ENCODE data around the gene FOXF1. TPM values are rescaled to one million over a fixed set of nuclear protein-coding genes. Genes with fewer than 3 reads are reported as not detected.

FOXF1 gene
- total RNA-seq, 4 donors from 2014 or later: 0.29 to 4.9 (median 2.0) TPM

DNA sequence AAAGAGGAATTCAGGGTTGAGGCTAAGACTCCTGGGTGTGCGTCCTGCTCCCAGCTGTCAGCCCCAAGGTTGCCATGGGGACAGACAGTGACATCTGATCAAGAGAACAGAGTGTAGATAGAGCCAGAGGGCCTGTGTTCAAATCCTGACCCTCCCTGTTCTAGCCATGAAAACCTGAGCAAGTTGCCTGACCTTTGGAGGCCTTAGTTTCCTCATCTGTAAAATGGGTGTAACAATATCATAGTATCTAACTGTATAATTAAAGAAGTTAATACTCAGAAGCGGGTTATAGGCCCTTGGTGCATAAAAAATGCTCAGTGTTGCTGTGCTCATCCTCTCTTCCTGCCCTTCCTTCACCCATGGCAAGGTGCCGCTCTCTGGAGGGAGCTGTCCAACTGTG is 28.7 kb upstream of the FOXF1 start:
- no peak for DNase-seq
- TF ChIP-seq CTCF (IDR thresholded peaks at IDR 0.05): no peak
- TF ChIP-seq POLR2A (IDR thresholded peaks at IDR 0.05): no peak
- H3K36me3 ChIP-seq: no peaks in the 10 kb centered on the region
- no peak overlapping the region for H3K27ac ChIP-seq
- H3K9me3 ChIP-seq: peaks cover 0 to 12% of the 10 kb centered on the region in 2 donors
- H3K27me3 ChIP-seq: peaks cover 0 to 12% of the 10 kb centered on the region in 2 donors
- intact Hi-C loops (cut with DNase I; ENCODE audit: low total_unique reads): no loop called here
- no peak overlapping the region for H3K4me3 ChIP-seq
- H3K4me1 ChIP-seq: no peaks in the 10 kb centered on the region

GRCh38 chr16:86484240-86484639 is 26.1 kb upstream of the FOXF1 start:
- intact Hi-C loops (cut with DNase I; ENCODE audit: low total_unique reads): no loop called here
- Histone ChIP-seq H3K27me3 (peaks cover 0 to 5% of the 10 kb centered on the region in 2 donors), H3K36me3 (no peaks in the 10 kb centered on the region), H3K27ac (no peak overlapping the region), H3K4me3 (no peak overlapping the region), H3K9me3 (peaks cover 0 to 12% of the 10 kb centered on the region in 2 donors), H3K4me1 (no peaks in the 10 kb centered on the region)
- no peak for DNase-seq
- TF ChIP-seq POLR2A (IDR thresholded peaks at IDR 0.05) (no peak), CTCF (IDR thresholded peaks at IDR 0.05) (no peak)

DNA sequence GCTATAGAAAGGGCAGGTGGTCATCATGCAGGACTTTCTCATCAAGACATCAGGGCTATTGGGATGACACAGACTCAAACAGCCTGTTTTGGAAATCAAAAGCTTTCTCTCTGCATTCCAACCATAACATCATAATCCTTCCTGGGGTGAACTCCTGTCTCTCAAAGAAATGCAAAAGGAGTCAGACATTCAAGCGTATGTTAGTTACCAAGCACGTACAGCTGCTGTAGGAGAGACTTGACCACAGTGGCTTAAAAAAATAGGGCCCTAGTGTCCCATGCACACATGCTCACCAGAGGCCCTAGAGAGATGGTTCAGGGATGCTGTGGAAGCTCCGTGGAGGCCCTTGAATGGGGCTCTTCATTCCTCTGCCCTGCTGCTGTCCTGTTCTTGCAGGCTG is 24.6 kb upstream of the FOXF1 start:
- H3K9me3 ChIP-seq: peaks cover 0 to 12% of the 10 kb centered on the region in 2 donors
- H3K27me3 ChIP-seq: peaks cover 0 to 12% of the 10 kb centered on the region in 2 donors
- no peak overlapping the region for H3K27ac ChIP-seq
- no peaks in the 10 kb centered on the region for H3K36me3 ChIP-seq
- no peak for DNase-seq
- no peaks in the 10 kb centered on the region for H3K4me1 ChIP-seq
- intact Hi-C loops (cut with DNase I; ENCODE audit: low total_unique reads): no loop called here
- no peak overlapping the region for H3K4me3 ChIP-seq
- TF ChIP-seq POLR2A (IDR thresholded peaks at IDR 0.05) (no peak), CTCF (IDR thresholded peaks at IDR 0.05) (no peak)

DNA sequence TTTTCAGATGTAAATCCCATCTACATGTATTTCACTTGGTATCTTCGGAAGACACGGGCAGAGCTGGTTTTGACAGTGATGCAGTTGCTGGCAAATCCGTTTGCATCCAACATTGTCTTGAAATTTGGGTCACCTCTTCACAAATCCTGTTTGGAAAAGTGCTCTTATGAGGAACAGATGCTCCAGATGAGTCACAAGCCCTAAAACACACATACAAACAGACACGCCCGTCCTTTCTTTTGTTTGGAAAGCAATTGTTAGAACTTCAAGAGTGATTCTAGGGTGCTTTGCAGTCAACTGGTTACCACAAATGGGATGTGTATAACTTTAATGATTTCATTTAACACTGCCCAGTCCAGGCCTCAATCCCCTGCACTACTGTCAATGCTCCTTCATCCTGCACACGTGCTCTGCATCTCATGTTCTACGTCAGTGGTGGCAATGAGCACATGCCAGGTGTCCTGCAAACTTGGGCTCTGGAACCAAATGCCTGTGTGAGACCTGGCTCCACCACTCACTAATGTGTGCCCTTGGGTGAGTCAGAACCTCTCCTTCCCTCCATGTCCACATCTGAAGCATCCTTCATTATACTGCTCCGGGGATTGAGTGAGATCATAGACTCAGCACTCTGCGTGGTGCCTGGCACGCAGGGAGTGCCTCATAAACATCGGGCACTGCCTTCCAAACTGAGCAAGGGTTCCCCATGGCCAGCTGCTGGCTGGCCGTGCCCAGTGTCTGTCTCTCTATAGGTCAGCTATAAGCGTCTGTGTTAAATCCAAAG is 19.3 kb upstream of the FOXF1 start:
- Histone ChIP-seq H3K36me3 (no peaks in the 10 kb centered on the region), H3K4me3 (no peak overlapping the region), H3K27me3 (peaks cover 0 to 30% of the 10 kb centered on the region in 2 donors), H3K27ac (no peak overlapping the region), H3K4me1 (no peaks in the 10 kb centered on the region), H3K9me3 (no peaks in the 10 kb centered on the region)
- intact Hi-C loops (cut with DNase I; ENCODE audit: low total_unique reads): no loop called here
- TF ChIP-seq POLR2A (IDR thresholded peaks at IDR 0.05) (no peak), CTCF (IDR thresholded peaks at IDR 0.05) (no peak)
- no peak for DNase-seq

- H3K27ac ChIP-seq: no peak overlapping the region
- TF ChIP-seq POLR2A (IDR thresholded peaks at IDR 0.05) (no peak), CTCF (IDR thresholded peaks at IDR 0.05) (no peak)
- no peak overlapping the region for H3K4me3 ChIP-seq
- no peak for DNase-seq
- intact Hi-C loops (cut with DNase I; ENCODE audit: low total_unique reads): no loop called here
- no peaks in the 10 kb centered on the region for H3K4me1 ChIP-seq
- H3K27me3 ChIP-seq: peaks cover 0 to 36% of the 10 kb centered on the region in 2 donors
- no peaks in the 10 kb centered on the region for H3K36me3 ChIP-seq
- H3K9me3 ChIP-seq: no peaks in the 10 kb centered on the region
Observed at GRCh38 chr16:86491640-86492023, 18.7 kb upstream of the FOXF1 start.

Data from uterus (tissue), 4 donors.